ENCODE measurements around the gene REEP6. TPM values are rescaled to one million over a fixed set of nuclear protein-coding genes. Genes with fewer than 3 reads are reported as not detected.
"Not testable (repeated sequence)": the region's sequence is repeated elsewhere in the genome, so short reads cannot be mapped to it uniquely, and the experiment has no call there.

Gene REEP6
- total RNA-seq, 1 donor from 2014 or later = 4.8 TPM

DNA sequence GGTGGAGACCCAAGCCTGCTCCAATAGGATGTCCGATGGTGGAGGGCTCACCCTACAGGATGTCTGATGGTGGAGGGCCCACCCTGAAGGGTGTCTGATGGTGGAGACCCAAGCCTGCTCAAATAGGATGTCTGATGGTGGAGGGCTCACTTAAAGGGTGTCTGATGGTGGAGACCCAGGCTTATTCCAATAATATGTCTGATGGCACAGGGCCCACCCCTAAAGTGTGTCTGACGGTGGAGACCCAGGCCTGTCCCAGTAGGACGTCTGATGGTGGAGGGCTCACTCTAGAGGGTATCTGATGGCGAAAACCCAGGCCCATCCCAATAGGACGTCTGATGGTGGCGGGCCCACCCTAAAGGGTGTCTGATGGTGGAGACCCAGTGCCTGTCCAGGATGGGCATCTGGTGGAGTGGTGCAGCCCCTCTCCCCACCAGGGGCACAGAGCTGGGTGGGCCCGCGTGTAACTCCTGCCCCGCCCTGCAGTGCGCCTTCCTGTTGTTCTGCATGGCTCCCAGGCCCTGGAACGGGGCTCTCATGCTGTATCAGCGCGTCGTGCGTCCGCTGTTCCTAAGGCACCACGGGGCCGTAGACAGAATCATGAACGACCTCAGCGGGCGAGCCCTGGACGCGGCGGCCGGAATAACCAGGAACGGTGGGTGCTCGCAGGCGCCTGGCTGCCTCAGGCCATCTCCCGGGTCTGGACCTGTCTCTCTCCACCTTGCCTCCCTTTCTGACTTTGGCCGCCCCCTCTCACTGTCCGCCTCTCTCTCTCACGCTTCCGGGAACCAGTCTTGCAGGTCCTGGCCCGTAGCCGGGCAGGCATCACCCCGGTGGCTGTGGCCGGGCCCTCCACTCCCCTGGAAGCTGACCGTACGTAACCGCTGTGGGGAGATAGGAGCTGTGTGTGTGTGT lies 5.1 kb downstream of the REEP6 start:
- Histone ChIP-seq H2AFZ (replicated peaks) (no peak overlapping the region), H3K27ac (no peak overlapping the region), H3K4me1 (peaks cover 8% of the 10 kb centered on the region), H3K4me2 (no peak overlapping the region), H3K9ac (no peak overlapping the region), H3K79me2 (ENCODE audit: low read depth) (no peaks in the 10 kb centered on the region), H3F3A (ENCODE audit: low read depth) (peaks cover 9% of the 10 kb centered on the region), H3K9me3 (ENCODE audit: low read depth) (peaks cover 6% of the 10 kb centered on the region), H3K4me3 (no peak overlapping the region), H3K27me3 (peaks cover 35% of the 10 kb centered on the region), H3K36me3 (no peaks in the 10 kb centered on the region), H4K20me1 (ENCODE audit: low read depth) (peaks cover 9% of the 10 kb centered on the region)
- Mint-ChIP-seq H3K4me3 (peak overlapping the region; percentile 36), H3K27ac (no peak overlapping the region), H3K27me3 (ENCODE audit: insufficient read depth, low read depth) (peaks cover 20% of the 10 kb centered on the region), H3K4me1 (peaks cover 20% of the 10 kb centered on the region), H3K9me3 (peaks cover 2% of the 10 kb centered on the region), H3K36me3 (peaks cover 1% of the 10 kb centered on the region)
- TF ChIP-seq, protein P1, sequence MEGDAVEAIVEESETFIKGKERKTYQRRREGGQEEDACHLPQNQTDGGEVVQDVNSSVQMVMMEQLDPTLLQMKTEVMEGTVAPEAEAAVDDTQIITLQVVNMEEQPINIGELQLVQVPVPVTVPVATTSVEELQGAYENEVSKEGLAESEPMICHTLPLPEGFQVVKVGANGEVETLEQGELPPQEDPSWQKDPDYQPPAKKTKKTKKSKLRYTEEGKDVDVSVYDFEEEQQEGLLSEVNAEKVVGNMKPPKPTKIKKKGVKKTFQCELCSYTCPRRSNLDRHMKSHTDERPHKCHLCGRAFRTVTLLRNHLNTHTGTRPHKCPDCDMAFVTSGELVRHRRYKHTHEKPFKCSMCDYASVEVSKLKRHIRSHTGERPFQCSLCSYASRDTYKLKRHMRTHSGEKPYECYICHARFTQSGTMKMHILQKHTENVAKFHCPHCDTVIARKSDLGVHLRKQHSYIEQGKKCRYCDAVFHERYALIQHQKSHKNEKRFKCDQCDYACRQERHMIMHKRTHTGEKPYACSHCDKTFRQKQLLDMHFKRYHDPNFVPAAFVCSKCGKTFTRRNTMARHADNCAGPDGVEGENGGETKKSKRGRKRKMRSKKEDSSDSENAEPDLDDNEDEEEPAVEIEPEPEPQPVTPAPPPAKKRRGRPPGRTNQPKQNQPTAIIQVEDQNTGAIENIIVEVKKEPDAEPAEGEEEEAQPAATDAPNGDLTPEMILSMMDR (IDR thresholded peaks at IDR 0.05) = no peak
- no peak for TF ChIP-seq EZH2phosphoT487 (IDR thresholded peaks at IDR 0.05)
- no peak for TF ChIP-seq EZH2 (IDR thresholded peaks at IDR 0.05)
- no peak for DNase-seq (ENCODE audit: low spot score)

DNA sequence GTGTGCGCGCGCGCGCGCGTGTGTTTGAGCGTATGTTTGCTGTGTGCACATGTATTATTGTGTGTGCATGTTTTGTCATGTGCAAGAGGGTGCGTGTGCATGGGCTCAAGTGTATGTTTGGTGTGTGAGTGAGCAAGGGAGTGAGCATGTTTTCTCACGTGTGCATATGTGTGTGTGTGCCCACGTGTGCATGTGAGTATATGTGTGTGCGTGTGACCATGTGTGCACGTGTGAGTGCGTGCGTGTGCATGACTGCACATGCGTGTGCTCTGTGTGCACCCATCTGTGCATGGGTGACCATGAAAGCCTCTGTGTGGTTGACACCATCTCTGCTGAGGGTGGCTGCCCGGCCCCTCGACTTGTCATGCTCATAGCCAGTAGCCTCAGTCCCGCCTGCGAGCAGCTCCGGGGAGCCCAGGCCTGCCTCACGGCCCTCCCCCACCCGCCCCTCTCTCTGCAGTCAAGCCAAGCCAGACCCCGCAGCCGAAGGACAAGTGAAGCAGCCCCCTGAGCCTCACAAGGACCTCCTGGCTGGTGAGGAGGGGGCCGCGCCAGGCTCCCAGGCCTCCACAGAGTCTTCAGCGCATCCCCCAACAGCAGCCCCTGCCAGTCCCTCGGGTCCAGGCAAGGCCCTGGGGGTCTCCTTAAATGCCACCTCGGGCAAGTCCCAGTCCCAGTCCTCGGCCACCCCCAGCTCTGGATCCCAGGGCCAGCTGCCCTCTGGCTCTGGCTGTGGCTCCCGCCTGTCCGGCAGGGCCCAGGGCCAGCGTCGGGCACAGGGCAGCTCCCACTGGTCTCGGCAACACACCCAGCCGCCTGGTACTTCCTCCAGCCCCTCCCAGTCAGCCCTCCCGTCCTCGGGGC lies 6.0 kb downstream of the REEP6 start:
- Histone ChIP-seq H3K4me3 (no peak overlapping the region), H3K36me3 (no peaks in the 10 kb centered on the region), H2AFZ (replicated peaks) (no peak overlapping the region), H3K79me2 (ENCODE audit: low read depth) (no peaks in the 10 kb centered on the region), H3K27me3 (peaks cover 27% of the 10 kb centered on the region), H3K4me2 (no peak overlapping the region), H4K20me1 (ENCODE audit: low read depth) (peaks cover 6% of the 10 kb centered on the region), H3K9ac (no peak overlapping the region), H3K4me1 (peaks cover 3% of the 10 kb centered on the region), H3F3A (ENCODE audit: low read depth) (peaks cover 10% of the 10 kb centered on the region), H3K27ac (no peak overlapping the region), H3K9me3 (ENCODE audit: low read depth) (peaks cover 6% of the 10 kb centered on the region)
- Mint-ChIP-seq H3K27ac (no peak overlapping the region), H3K4me1 (peaks cover 16% of the 10 kb centered on the region), H3K9me3 (peaks cover 4% of the 10 kb centered on the region), H3K36me3 (peaks cover 1% of the 10 kb centered on the region), H3K27me3 (ENCODE audit: insufficient read depth, low read depth) (peaks cover 22% of the 10 kb centered on the region), H3K4me3 (peak overlapping the region; percentile 36)
- DNase-seq (ENCODE audit: low spot score) = no peak
- TF ChIP-seq, protein P1 (IDR thresholded peaks at IDR 0.05) = no peak
- TF ChIP-seq EZH2 (IDR thresholded peaks at IDR 0.05) (no peak), EZH2phosphoT487 (IDR thresholded peaks at IDR 0.05) (no peak)

DNA sequence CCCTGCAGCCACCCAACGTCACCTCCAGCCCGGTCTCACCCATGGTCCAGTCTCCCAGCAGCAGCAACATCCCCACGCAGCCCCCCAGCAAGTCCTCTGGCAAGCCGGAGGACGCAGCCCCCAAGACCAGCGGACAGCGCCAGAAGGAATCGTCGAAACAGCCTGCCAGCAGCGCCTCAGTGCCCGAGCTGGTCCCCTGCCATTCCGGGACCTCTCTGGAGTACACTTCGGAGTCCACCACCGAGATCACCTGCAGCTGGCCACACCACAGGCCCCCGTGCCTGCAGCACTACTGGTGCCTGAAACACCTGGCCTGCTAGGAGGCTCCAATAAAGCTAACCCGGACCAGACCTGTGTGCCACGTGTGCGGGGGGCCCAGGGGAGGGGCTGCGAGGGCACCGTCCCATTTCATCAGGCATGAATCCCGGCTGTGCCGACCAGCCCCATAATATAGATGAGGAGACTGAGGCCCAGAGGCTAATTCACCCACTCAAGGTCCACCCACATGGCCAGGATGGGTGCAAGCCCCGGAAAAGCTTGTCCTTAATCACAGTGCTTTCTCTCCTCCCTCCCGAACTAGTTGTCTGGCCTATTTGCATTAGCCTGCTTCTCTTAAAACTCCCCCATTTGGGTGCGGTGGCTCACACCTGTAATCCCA lies 6.7 kb downstream of the REEP6 start:
- Histone ChIP-seq H3K4me3 (no peak overlapping the region), H3K4me1 (peaks cover 3% of the 10 kb centered on the region), H2AFZ (replicated peaks) (no peak overlapping the region), H4K20me1 (ENCODE audit: low read depth) (peaks cover 3% of the 10 kb centered on the region), H3K36me3 (no peaks in the 10 kb centered on the region), H3K27ac (no peak overlapping the region), H3K79me2 (ENCODE audit: low read depth) (no peaks in the 10 kb centered on the region), H3K27me3 (peaks cover 26% of the 10 kb centered on the region), H3K9ac (no peak overlapping the region), H3F3A (ENCODE audit: low read depth) (peaks cover 18% of the 10 kb centered on the region), H3K9me3 (ENCODE audit: low read depth) (peaks cover 6% of the 10 kb centered on the region), H3K4me2 (no peak overlapping the region)
- no peak for TF ChIP-seq EZH2phosphoT487 (IDR thresholded peaks at IDR 0.05)
- Mint-ChIP-seq H3K9me3 (peaks cover 4% of the 10 kb centered on the region), H3K4me1 (peaks cover 14% of the 10 kb centered on the region), H3K27me3 (ENCODE audit: insufficient read depth, low read depth) (peaks cover 22% of the 10 kb centered on the region), H3K27ac (no peak overlapping the region), H3K36me3 (peaks cover 1% of the 10 kb centered on the region), H3K4me3 (peak overlapping the region; percentile 66)
- DNase-seq (ENCODE audit: low spot score) = no peak

DNA sequence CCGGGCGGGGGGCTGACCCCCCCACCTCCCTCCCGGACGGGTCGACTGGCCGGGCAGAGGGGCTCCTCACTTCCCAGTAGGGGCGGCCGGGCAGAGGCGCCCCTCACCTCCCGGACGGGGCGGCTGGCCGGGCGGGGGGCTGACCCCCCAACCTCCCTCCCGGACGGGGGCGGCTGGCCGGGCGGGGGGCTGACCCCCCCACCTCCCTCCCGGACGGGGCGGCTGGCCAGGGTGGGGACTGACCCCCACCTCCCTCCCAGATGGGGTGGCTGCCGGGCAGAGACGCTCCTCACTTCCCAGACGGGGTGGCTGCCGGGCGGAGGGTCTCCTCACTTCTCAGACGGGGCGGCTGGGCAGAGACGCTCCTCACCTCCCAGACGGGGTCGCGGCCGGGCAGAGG lies 8.2 kb downstream of the REEP6 start:
- not testable (repeated sequence) for H3K4me1 ChIP-seq; H4K20me1 ChIP-seq (ENCODE audit: low read depth); DNase-seq (ENCODE audit: low spot score); H3K4me2 ChIP-seq; H3K27ac ChIP-seq; H3K9me3 Mint-ChIP-seq; H3K9me3 ChIP-seq (ENCODE audit: low read depth); H3K36me3 ChIP-seq; H3K27ac Mint-ChIP-seq; H3K4me3 Mint-ChIP-seq; H2AFZ ChIP-seq (replicated peaks); H3K36me3 Mint-ChIP-seq; H3K9ac ChIP-seq; H3K4me3 ChIP-seq; H3K79me2 ChIP-seq (ENCODE audit: low read depth)
- H3K4me1 Mint-ChIP-seq = peaks cover 10% of the 10 kb centered on the region
- H3F3A ChIP-seq (ENCODE audit: low read depth) = peaks cover 19% of the 10 kb centered on the region
- H3K27me3 ChIP-seq = peaks cover 27% of the 10 kb centered on the region
- H3K27me3 Mint-ChIP-seq (ENCODE audit: insufficient read depth, low read depth) = peaks cover 15% of the 10 kb centered on the region
